H7 (cell line): ENCODE data around the gene MECP2. TPM values are rescaled to one million over a fixed set of nuclear protein-coding genes. Genes with fewer than 3 reads are reported as not detected.

Source experiments
- DNase-seq: peaks from one replicate; pipeline ENCODE4 v3.0.0; 2012
- H3K27me3 ChIP-seq: 2 replicates; pipeline ENCODE4 v1.6.0; 2011; ENCODE audit warnings: mild to moderate bottlenecking, low read length; ENCODE audit not compliant: control insufficient read depth, insufficient read depth
- H3K36me3 ChIP-seq: replicated peaks from 2 replicates; pipeline ENCODE4 v1.5.1; 2011; ENCODE audit warnings: low read length; ENCODE audit not compliant: control insufficient read depth, insufficient read depth
- H3K4me3 ChIP-seq: 2 replicates; pipeline ENCODE4 v1.5.1; 2011; ENCODE audit warnings: low read depth, mild to moderate bottlenecking, control low read depth, low read length, moderate library complexity; ENCODE audit not compliant: insufficient read depth
- total RNA-seq: library from RNA; depleted of rRNA; stranded (reverse); fragments of >200 nt; shearing (Covaris generic); gene quantifications from 2 replicates; pipeline ENCODE4 v1.2.3, GENCODE V29; 2014

Gene MECP2
- total RNA-seq, 1 experiment from 2014 or later = 24.2 TPM

DNA sequence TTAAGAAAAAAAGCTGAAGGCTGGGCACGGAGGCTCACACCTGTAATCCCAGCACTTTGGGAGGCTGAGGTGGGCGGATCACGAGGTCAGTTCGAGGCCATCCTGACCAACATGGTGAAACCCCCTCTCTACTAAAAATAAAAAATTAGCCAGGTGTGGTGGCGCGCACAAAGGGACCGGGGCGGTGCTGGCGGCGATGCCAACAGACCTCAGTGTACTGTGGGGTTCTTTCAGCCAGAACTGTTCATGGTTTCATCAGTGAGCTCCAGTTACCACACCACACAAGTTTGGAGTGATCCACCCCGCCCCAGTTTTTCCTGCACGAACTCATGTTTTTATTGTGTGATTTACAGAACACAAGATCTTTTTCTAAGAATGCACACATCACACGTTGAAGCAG is 56.7 kb downstream of the MECP2 start:
- Histone ChIP-seq H3K36me3 (no peaks in the 10 kb centered on the region; the same call in 1 of the 2 replicates), H3K4me3 (no peak overlapping the region), H3K27me3 (no peaks in the 10 kb centered on the region)
- no peak for DNase-seq

DNA sequence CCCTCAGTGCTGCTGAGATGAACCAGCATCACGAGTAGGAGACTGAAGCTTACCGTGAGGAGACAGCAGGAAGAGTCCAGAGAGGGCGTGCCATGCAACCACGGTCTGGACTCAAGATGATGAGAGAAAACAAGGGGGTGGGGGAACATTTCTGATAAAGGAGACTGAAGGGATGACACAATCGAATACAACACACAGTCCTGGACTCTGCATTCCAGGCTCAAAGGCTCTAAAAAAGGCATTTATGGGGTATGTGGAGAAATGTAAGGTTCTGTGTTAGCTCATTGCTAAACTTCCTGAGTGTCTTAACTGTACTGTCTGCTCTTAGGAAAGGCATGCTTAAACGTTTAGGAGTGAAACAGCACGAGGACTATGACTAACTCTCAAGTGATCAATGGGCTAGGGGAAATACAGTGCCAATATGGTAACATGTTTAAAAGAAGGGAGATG is 57.2 kb downstream of the MECP2 start:
- no peaks in the 10 kb centered on the region for H3K27me3 ChIP-seq
- H3K36me3 ChIP-seq = no peaks in the 10 kb centered on the region; the same call in 1 of the 2 replicates
- no peak overlapping the region for H3K4me3 ChIP-seq
- DNase-seq = no peak

DNA sequence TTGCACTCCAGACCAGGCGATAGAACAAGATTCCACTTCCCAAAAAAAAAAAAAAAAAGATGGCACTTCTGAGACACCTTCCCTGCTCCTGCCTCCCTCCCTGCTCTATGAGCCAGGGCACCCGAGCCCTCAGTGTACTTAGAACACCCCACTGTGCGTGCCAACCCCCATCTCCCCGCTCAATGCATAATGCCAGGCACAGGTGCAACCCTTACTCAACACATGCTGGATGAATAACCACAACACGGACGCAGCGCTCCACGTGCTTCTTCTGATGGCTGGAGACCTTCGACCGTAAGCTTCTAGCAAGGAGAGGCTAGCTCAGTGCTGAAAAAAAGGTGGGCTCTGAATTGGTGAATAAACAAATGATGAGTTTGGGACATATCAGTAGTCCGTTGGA is 57.9 kb downstream of the MECP2 start:
- no peaks in the 10 kb centered on the region for H3K27me3 ChIP-seq
- no peak overlapping the region for H3K4me3 ChIP-seq
- DNase-seq = no peak
- no peaks in the 10 kb centered on the region; the same call in 1 of the 2 replicates for H3K36me3 ChIP-seq

DNA sequence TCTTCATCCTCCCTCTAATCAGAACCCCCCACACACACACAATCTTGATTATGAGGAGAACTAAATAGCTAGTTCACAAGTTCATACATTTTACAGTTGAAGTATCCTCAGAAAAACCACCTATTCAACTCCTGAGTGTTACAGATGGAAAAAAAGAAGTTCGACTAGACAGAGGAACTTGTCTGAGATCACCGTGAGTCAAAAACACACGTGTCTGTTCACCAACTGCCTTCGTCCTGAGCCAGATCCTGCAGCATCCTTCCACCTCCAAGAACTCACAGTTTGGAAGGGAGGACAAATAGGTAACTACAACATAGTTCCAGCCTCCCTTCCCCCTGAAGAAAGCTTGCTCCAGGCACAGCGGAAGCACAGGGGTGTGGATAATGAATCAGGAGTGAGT is 58.9 kb downstream of the MECP2 start:
- no peak for DNase-seq
- Histone ChIP-seq H3K36me3 (no peaks in the 10 kb centered on the region; the same call in 1 of the 2 replicates), H3K27me3 (no peaks in the 10 kb centered on the region), H3K4me3 (no peak overlapping the region)

DNA sequence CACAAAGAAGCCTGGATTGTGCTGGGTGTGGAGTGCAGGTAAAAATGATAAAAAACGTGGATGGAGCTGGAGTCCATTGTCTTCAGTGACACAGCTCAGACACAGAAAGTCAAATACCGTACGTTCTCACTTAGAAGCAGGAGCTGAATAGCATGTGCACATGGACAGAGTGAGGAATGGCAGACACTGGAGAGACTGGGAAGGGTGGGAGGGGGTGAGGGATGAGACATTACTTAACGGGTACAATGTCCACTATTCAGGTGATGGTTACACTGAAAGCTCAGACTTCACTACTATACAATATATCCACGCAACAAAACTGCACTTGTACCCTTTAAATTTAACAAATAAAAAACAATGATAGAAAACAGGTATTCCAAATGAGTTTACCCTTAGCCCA is 59.8 kb downstream of the MECP2 start:
- no peaks in the 10 kb centered on the region; the same call in 1 of the 2 replicates for H3K36me3 ChIP-seq
- no peak overlapping the region for H3K4me3 ChIP-seq
- no peaks in the 10 kb centered on the region for H3K27me3 ChIP-seq
- no peak for DNase-seq

DNA sequence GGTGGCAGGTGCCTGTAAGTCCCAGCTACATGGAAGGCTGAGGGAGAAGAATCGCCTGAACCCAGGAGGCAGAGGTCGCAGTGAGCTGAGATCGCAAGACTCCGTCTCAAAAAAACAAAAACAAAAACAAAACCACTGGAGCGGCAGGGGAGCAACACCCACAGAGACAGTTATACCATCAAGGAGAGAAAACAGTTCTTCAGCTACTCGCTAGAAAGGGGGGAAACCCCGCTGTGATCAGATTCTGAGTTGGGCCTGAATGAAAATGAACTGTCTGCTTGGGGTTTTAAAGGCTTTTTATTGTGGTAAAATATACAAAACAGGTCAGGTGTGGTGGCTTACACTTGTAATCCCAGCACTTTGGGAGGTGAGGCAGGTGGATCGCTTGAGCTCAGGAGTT is 61.0 kb downstream of the MECP2 start:
- peak; percentile 48 for DNase-seq
- Histone ChIP-seq H3K27me3 (no peaks in the 10 kb centered on the region), H3K36me3 (peaks cover 1% of the 10 kb centered on the region), H3K4me3 (no peak overlapping the region)

DNA sequence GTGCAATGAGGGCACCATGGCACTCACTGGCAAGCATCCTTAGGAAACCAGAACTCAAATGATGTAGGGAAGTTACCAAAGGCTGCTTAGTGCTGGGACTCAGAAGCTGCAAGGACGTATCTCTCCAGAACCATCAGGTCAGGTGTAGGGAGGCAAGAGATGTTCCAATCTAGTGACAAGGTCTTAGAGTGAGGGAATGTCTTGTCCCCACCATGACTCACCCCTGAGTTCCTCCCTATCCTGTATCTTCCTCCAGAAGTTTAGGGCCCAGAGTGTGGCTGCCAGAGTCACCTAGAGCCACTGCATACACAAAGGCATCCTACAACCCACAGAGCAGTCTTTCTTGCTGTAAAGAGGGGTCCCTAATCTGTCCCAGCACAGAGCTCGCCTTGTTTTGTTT is 63.7 kb downstream of the MECP2 start:
- Histone ChIP-seq H3K4me3 (no peak overlapping the region), H3K27me3 (no peaks in the 10 kb centered on the region), H3K36me3 (peaks cover 3% of the 10 kb centered on the region)
- DNase-seq = no peak

DNA sequence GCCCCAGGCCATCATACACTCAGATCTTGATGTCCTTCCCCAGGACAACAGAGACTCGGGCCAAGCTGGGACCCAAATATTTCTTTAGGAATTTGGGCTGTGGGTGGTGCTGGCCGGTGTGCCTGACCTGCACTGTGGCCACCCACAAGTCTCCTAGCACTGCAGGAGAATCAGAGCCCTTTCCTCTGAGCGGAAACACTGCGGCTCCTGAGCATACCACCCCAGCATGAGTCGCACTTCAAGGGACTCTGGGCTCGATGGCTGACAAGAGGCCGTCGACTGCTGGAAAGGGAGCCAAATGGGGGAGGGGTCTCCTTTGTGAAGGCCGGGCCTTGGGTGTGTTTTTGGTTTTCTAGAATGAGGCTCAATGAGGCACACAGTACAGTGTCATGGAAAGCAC is 64.9 kb downstream of the MECP2 start:
- Histone ChIP-seq H3K36me3 (peaks cover 3% of the 10 kb centered on the region), H3K27me3 (no peaks in the 10 kb centered on the region), H3K4me3 (no peak overlapping the region)
- peak; percentile 55 for DNase-seq

DNA sequence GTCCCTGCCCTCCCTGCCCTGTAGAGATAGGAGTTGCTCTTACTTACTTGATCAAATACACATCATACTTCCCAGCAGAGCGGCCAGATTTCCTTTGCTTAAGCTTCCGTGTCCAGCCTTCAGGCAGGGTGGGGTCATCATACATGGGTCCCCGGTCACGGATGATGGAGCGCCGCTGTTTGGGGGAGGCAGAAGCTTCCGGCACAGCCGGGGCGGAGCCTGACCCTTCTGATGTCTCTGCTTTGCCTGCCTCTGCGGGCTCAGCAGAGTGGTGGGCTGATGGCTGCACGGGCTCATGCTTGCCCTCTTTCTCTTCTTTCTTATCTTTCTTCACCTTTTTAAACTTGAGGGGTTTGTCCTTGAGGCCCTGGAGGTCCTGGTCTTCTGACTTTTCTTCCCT is 65.4 kb downstream of the MECP2 start:
- no peak for DNase-seq
- Histone ChIP-seq H3K36me3 (peaks cover 3% of the 10 kb centered on the region), H3K4me3 (no peak overlapping the region), H3K27me3 (no peaks in the 10 kb centered on the region)

DNA sequence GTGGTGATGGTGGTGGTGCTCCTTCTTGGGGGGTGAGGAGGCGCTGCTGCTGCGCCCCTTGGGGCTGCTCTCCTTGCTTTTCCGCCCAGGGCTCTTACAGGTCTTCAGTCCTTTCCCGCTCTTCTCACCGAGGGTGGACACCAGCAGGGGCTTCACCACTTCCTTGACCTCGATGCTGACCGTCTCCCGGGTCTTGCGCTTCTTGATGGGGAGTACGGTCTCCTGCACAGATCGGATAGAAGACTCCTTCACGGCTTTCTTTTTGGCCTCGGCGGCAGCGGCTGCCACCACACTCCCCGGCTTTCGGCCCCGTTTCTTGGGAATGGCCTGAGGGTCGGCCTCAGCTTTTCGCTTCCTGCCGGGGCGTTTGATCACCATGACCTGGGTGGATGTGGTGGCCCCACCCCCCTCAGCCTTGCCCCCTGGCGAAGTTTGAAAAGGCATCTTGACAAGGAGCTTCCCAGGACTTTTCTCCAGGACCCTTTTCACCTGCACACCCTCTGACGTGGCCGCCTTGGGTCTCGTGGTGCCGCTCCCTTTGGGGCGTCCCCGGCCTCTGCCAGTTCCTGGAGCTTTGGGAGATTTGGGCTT is 66.7 kb downstream of the MECP2 start:
- no peak overlapping the region for H3K4me3 ChIP-seq

DNA sequence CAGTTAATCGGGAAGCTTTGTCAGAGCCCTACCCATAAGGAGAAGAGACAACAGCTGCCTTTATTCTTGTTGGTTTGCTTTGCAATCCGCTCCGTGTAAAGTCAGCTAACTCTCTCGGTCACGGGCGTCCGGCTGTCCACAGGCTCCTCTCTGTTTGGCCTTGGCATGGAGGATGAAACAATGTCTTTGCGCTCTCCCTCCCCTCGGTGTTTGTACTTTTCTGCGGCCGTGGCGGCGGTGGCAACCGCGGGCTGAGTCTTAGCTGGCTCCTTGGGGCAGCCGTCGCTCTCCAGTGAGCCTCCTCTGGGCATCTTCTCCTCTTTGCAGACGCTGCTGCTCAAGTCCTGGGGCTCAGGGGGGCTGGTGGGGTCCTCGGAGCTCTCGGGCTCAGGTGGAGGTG is 67.3 kb downstream of the MECP2 start:
- no peaks in the 10 kb centered on the region for H3K27me3 ChIP-seq
- peaks cover 3% of the 10 kb centered on the region for H3K36me3 ChIP-seq
- no peak overlapping the region for H3K4me3 ChIP-seq
- DNase-seq = no peak

More for the DNA sequence above, 66.7 kb downstream of the MECP2 start:
- H3K36me3 ChIP-seq = peaks cover 3% of the 10 kb centered on the region
- H3K27me3 ChIP-seq = no peaks in the 10 kb centered on the region
- DNase-seq = no peak

DNA sequence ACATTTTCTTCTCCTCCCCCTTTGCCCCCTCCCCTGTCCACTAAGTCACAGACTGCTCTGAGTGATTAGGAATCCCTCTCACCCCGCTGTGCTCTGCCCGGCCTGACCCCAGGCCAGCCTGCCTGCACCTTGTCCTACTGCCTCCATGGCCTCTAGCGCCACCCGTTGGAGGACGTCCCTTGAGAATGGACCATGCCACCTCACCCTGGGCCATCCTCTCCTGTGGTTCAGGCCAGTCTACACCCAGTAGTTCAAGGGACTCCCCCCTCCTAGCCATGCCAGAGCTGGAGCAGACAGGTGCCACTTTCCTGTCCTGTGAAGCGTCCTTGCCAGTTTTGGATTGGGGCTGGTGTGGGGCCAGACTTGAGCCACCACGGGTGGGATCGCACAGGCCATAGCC is 68.1 kb downstream of the MECP2 start:
- Histone ChIP-seq H3K36me3 (peaks cover 3% of the 10 kb centered on the region), H3K27me3 (no peaks in the 10 kb centered on the region), H3K4me3 (no peak overlapping the region)
- peak; percentile 70 for DNase-seq

DNA sequence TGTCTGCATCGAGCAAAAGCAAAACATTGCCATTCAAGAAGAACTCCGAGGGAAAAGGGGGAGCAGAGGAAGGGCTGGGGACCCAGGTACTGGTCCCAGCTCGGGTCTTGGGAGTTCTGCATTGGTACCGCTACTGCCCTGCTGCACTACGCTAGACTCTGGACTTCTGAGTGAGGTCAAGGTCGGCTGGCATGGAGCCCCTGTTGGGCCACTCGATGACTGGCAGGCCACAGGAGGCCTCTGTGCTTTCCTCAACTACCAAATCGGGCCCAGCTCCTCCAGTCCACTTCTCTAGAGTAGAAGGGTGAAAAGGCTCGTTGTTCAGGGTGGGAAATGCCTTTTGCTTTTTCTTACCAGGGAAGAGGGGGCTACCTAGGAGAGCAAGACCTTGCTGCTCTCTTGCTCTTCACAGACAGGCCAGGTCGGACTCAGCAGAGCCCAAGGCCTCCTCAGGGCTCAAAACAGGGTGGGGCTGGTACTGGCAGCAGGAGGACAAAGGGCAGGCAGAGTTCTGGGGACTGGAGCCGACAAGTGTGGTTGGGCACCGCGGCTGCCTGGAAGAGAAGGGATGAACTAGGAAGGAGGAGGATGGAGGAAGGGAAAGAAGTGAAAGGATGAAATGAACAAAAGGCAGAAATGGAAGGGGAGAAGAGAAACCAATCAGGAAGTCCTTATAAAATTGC is 68.9 kb downstream of the MECP2 start:
- no peaks in the 10 kb centered on the region for H3K27me3 ChIP-seq
- DNase-seq = no peak

DNA sequence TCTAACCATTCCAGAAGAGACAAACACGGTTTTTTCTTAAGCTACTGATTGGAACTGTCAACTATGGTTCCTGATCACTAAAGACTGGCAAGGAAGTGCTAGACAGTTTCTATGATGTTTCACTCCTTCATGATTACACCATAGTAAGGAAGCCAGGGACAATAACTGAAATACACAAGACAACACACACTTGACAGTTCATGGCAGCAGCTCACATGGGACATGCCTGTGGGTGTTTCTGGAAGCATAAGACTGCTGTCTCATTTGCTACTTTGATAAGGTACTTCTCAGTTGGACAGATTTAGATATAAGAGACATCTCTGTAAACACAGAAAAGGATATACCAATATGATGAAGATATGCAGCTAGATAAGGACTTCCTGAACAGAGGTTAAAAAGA is 69.5 kb downstream of the MECP2 start:
- H3K36me3 ChIP-seq = peaks cover 3% of the 10 kb centered on the region
- H3K27me3 ChIP-seq = no peaks in the 10 kb centered on the region
- no peak overlapping the region for H3K4me3 ChIP-seq
- no peak for DNase-seq

More for the DNA sequence above, 68.9 kb downstream of the MECP2 start:
- H3K4me3 ChIP-seq = no peak overlapping the region
- peaks cover 3% of the 10 kb centered on the region for H3K36me3 ChIP-seq

DNA sequence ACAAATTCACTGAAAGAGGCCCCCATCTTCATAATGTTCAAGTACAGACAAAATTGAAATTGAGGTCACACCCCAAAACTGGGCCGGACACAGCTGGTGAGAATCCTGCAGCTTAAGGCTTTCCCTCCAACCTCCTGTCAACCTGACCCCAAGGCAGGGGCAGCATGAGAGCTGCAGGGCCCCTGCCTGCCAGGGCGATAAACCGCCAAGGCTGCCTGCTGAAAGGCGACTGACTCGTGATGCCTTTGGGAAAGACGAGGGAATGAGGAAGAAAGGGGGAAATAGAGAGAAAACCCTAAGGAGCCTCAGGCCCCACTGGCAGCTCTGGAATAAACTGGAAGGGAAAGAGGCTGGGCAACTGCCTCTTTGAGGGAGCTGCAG is 70.5 kb downstream of the MECP2 start:
- Histone ChIP-seq H3K4me3 (no peak overlapping the region), H3K36me3 (peaks cover 3% of the 10 kb centered on the region), H3K27me3 (no peaks in the 10 kb centered on the region)
- DNase-seq = no peak
